Ovary (tissue), 9 donors: Measurements from ENCODE around the gene CTPS2. TPM values are rescaled to one million over a fixed set of nuclear protein-coding genes. Genes with fewer than 3 reads are reported as not detected.

Source experiments
- DNase-seq, 5 donors: peaks; one replicate each; pipeline ENCODE4 v3.0.0-alpha.2; 2019 to 2020
- H3K27ac ChIP-seq, 2 donors: fragments of 200-600 bp; one replicate each; pipeline versions ENCODE4 v1.5.1 to v1.8.0; 2019 to 2022
- H3K27me3 ChIP-seq: fragments of 200-600 bp; one replicate; pipeline ENCODE4 v1.8.0; 2022
- H3K36me3 ChIP-seq: fragments of 200-600 bp; sonication (generic); one replicate; pipeline ENCODE4 v1.5.1; 2019
- H3K4me1 ChIP-seq: one replicate; pipeline ENCODE4 v1.8.1; 2013; ENCODE audit warnings: mild to moderate bottlenecking, moderate library complexity; ENCODE audit not compliant: insufficient read depth
- H3K4me3 ChIP-seq: fragments of 200-600 bp; sonication (generic); one replicate; pipeline ENCODE4 v1.5.1; 2017
- H3K9me3 ChIP-seq, 2 donors: fragments of 200-600 bp in 1 of 2; sonication (generic) in 1 of 2; one replicate each; pipeline versions ENCODE4 v1.5.1 to v1.8.1; 2013 to 2019; ENCODE audit warnings: mild to moderate bottlenecking in 1 of 2, moderate library complexity in 1 of 2
- EP300 ChIP-seq: sonication (generic); formaldehyde crosslinking; IDR thresholded peaks from one replicate; pipeline ENCODE4 v1.6.1; 2017; ENCODE audit warnings: antibody characterized with exemption
- POLR2A ChIP-seq: fragments of 450-650 bp; IDR thresholded peaks from one replicate; pipeline ENCODE4 v1.6.1; 2017; ENCODE audit warnings: antibody characterized with exemption, mild to moderate bottlenecking, moderate library complexity
- WGBS, 3 donors: extraction: QIAGEN DNeasy Blood & Tissue Kit in 1 of 3; methylation state at CpG; one replicate each; pipeline versions ENCODE4 v1.1.5 to v1.1.7; 2013 to 2017; 5-methylcytosine and 5-hydroxymethylcytosine counted together
- intact Hi-C, 4 donors: fragments of 100-400 bp; cut with DNase I; formaldehyde crosslinking; loops; one replicate each; pipeline versions ENCODE4 v1.11.0 to v1.15.1; 2022 to 2023
- polyA plus RNA-seq, 2 donors: library from polyadenylated mRNA; stranded (reverse); fragments of 200-250 nt in 1 of 2; fragments of 350-450 nt in 1 of 2; fragmentation: Illumina TruSeq in 1 of 2; extraction: RNeasy Lipid Tissue Mini Kit (QIAGEN cat#74804) in 1 of 2; gene quantifications; one replicate each; pipeline ENCODE4 v1.2.3, GENCODE V29; 2013 to 2014
- total RNA-seq, 7 donors: library from RNA; depleted of rRNA in 2 of 7; stranded (reverse); fragments of >200 nt in 2 of 7; fragmentation: NEBNext Ultra II Directional in 3 of 7; extraction: Animal tissue kit (Norgen Biotek cat#: 25700) in 3 of 7; gene quantifications; one replicate each; pipeline versions ENCODE4 v1.1.0 to v1.2.4, GENCODE V29; 2016 to 2023
- TF ChIP-seq, protein P1 (sequence below), 3 donors: fragments of 450-650 bp in 2 of 3; fragments of 200-600 bp in 1 of 3; IDR thresholded peaks; one replicate each; pipeline versions ENCODE4 v1.5.1 to v1.8.0; 2016 to 2022; ENCODE audit warnings: antibody characterized with exemption in 3 of 3, mild to moderate bottlenecking in 1 of 3
- donor health status: DM: no; HTN: no; CAD: no; lungs with moderate emphysema.
- donor health status: DM: no; HTN: no; CAD: no.
- donor health status: Bipolar disorder and iron deficiency.
- donor health status: DM: yes; HTN: yes; CAD: no.
- donor health status: DM: no; HTN: no; CAD: no.
- donor health status: DM: yes; HTN: yes; CAD: no.

The CTPS2 gene
- total and polyA plus RNA-seq, 9 donors: 10.6 to 26.3 (median 17.2) TPM

DNA sequence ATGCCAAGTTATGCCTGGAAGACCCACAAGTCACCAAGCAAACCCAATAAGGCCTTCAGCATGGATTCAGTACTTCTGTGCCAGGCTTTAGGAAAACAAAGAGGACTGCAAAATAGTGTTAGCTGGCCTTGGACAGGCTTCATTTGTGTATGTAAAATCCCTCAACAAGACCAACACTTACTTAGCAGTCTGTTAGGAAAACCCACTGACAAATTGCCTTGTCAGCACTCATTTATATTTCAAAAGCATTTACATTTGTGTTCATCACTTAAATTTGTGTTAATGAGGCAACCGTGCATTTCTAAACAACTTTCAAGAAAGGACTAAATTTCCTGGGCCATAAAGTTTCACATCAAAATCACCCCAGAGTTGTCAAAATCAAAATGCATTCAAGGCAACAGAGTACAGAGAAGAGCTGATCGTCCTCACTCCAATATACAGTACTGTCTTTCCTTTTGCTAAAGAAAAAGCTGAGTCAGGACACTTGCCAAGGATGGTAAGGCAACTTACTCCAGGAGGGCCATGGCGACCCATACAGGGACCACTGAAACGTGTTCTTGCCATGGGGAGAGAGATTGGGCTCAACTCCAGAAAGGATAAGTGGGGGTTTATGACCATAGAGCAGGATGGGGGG, 61.0 kb downstream of the CTPS2 start:
- no peaks in the 10 kb centered on the region for H3K4me1 ChIP-seq
- H3K4me3 ChIP-seq: no peak overlapping the region
- H3K36me3 ChIP-seq: no peaks in the 10 kb centered on the region
- TF ChIP-seq EP300: no peak
- TF ChIP-seq POLR2A: no peak
- TF ChIP-seq, protein P1, sequence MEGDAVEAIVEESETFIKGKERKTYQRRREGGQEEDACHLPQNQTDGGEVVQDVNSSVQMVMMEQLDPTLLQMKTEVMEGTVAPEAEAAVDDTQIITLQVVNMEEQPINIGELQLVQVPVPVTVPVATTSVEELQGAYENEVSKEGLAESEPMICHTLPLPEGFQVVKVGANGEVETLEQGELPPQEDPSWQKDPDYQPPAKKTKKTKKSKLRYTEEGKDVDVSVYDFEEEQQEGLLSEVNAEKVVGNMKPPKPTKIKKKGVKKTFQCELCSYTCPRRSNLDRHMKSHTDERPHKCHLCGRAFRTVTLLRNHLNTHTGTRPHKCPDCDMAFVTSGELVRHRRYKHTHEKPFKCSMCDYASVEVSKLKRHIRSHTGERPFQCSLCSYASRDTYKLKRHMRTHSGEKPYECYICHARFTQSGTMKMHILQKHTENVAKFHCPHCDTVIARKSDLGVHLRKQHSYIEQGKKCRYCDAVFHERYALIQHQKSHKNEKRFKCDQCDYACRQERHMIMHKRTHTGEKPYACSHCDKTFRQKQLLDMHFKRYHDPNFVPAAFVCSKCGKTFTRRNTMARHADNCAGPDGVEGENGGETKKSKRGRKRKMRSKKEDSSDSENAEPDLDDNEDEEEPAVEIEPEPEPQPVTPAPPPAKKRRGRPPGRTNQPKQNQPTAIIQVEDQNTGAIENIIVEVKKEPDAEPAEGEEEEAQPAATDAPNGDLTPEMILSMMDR (IDR thresholded peaks at IDR 0.05): no peak
- H3K9me3 ChIP-seq: no peaks in the 10 kb centered on the region
- 75 to 79% (median 76%) methylated on average over 4 of the region's 4 CpGs for WGBS, 3 donors
- no peak overlapping the region for H3K27ac ChIP-seq
- H3K27me3 ChIP-seq: no peaks in the 10 kb centered on the region
- no peak for DNase-seq
- intact Hi-C loops: no loop called here

DNA sequence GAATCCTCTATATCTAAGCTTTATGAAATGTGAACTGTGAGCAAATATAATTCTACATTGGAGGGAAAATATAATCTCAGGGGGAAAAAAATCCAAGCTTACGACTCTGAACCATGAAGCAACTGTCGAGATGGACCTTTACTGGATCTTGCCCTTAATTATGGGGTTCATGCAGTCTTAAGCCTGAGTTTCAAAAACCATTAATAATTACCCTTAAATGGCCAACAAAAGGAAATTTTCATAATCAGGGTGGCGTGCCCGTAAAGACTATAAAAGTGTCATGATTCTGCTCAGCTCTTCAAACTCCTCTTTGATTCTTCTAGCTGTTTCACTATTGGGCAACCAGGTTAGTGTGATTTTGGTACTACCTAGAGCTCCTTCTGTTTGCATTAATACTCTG, 62.6 kb downstream of the CTPS2 start, which contains the start of gene S100G:
TSS of gene S100G (plus strand) at position 301 of the 400 bp plus-strand sequence. CDS start 849 bp downstream, outside the sequence.
- intact Hi-C loops: no loop called here
- no peaks in the 10 kb centered on the region for H3K36me3 ChIP-seq
- H3K27ac ChIP-seq: no peak within 1 kb of the TSS
- no peaks in the 10 kb centered on the region for H3K9me3 ChIP-seq
- no peak for TF ChIP-seq POLR2A
- TF ChIP-seq, protein P1 (IDR thresholded peaks at IDR 0.05): no peak
- no peak for TF ChIP-seq EP300
- H3K4me1 ChIP-seq: no peaks in the 10 kb centered on the region
- no peaks in the 10 kb centered on the region for H3K27me3 ChIP-seq
- H3K4me3 ChIP-seq: no peak within 1 kb of the TSS
- no peak for DNase-seq
- WGBS, 3 donors: 89 to 96% (median 94%) methylated on average over 4 of the region's 4 CpGs

DNA sequence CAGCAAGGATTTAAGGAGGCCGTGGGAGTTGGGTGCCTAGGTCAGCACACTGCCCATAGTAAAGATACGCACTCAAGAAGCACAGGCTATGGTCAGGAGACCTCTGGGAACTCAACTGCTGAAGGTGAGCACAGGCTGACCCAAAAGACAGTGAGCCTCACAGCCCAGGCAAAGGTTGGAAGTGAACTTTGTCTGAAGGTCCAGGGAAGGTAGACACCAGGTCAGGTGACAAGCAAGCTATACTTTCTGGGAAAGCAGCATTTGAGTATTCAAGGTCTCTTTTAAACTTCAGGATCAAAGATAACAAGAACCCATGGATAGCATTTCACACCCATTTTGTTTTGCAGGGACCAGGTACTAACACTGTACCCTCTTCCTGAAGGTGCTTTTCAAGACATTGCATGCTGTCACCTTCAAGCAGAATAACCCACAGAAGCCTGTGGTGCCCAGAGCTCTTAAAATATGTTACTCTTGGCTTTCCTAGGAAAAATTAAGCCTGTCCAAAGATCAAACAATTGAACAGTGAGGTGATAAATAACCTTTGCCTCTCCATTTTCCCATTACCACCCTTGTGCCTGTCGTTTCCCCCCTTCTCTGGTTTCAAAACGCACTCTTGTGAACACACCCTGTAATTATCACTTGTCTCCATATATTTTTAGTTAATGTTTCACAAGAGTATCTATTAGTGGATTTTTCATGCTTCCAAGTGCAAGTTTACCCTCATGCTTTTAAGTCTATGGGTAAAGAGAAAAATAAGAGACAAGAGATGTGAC, 65.9 kb downstream of the CTPS2 start:
- DNase-seq: no peak
- TF ChIP-seq POLR2A (no peak), EP300 (no peak)
- TF ChIP-seq, protein P1 (IDR thresholded peaks at IDR 0.05): no peak
- H3K9me3 ChIP-seq: no peaks in the 10 kb centered on the region
- WGBS, 3 donors: 84 to 90% (median 89%) methylated on average over 4 of the region's 4 CpGs
- intact Hi-C loops: no loop called here
- no peak overlapping the region for H3K27ac ChIP-seq
- no peaks in the 10 kb centered on the region for H3K4me1 ChIP-seq
- H3K36me3 ChIP-seq: no peaks in the 10 kb centered on the region
- H3K4me3 ChIP-seq: no peak overlapping the region
- no peaks in the 10 kb centered on the region for H3K27me3 ChIP-seq

DNA sequence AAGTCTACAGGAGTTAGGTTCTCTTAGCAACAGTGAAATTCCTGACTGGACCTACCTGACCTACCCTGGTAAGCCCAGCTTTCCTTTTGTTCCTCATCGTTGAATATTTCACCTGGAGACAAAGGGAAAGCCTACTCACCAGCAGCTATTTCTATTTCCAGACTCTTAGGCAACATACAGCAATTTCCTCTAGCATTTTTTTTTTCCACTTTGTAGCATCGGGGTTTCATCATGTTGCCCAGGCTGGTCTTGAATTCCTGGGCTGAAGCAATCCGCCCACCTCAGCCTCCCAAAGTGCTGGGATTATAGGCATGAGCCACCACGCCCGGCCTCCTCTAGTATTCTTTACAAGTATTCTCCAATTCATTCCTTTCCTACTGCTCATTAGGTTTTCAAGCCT, 69.3 kb downstream of the CTPS2 start:
- no peaks in the 10 kb centered on the region for H3K36me3 ChIP-seq
- H3K27me3 ChIP-seq: no peaks in the 10 kb centered on the region
- H3K4me1 ChIP-seq: no peaks in the 10 kb centered on the region
- H3K27ac ChIP-seq: no peak overlapping the region
- 85 to 90% (median 88%) methylated on average over 5 of the region's 5 CpGs for WGBS, 3 donors
- no peak overlapping the region for H3K4me3 ChIP-seq
- DNase-seq: no peak
- TF ChIP-seq, protein P1 (IDR thresholded peaks at IDR 0.05): no peak
- TF ChIP-seq EP300 (no peak), POLR2A (no peak)
- intact Hi-C loops: no loop called here
- H3K9me3 ChIP-seq: no peaks in the 10 kb centered on the region
